Fibroblast of the conjunctiva (primary cell): Measurements from ENCODE around the gene FAM222A.

Experiments used
- DNase-seq: peaks from one replicate; pipeline ENCODE4 v3.0.0-alpha.2; 2010; ENCODE audit warnings: low read depth

The FAM222A gene

DNA sequence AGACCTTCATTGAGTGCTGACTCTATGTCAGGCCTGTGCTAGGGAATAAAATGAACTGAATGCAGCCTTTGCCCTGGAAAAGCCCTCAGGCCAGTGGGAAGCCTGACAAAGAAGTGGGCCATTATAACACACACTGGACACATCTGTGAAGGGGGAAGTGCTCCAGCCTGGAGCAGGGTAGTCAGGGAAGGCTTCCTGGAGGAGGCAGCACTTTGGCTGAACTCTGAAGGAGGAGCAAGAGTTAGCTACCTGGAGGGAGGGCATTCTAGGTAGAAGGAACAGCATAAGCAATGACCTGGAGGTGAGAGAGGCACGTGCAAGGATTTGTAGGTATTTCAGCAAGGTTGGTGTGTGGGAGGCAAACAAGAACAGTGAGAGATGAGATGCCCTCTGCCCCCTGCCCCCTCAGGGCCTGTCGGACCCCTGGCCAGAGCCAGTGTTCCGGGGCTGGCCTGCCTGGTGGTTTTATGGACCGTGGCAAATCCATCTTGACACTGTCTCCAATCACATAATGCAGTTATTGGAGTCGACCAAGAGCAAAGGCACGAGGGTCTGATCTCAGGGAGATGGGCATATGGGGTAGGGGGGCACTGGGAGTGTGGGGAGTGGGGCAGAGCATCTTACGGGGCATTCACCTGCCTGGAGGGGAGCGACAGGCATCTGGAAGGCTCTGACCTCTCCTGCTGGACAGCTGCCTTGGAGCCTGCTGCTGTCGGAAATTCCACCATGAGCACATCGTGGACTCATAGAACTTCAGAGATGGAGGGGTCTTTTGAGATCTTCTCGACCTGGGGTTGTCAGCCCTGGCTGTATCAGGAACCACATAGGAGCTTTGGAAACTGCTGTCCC lies 2.7 kb upstream of the FAM222A start:
- DNase-seq: no peak

DNA sequence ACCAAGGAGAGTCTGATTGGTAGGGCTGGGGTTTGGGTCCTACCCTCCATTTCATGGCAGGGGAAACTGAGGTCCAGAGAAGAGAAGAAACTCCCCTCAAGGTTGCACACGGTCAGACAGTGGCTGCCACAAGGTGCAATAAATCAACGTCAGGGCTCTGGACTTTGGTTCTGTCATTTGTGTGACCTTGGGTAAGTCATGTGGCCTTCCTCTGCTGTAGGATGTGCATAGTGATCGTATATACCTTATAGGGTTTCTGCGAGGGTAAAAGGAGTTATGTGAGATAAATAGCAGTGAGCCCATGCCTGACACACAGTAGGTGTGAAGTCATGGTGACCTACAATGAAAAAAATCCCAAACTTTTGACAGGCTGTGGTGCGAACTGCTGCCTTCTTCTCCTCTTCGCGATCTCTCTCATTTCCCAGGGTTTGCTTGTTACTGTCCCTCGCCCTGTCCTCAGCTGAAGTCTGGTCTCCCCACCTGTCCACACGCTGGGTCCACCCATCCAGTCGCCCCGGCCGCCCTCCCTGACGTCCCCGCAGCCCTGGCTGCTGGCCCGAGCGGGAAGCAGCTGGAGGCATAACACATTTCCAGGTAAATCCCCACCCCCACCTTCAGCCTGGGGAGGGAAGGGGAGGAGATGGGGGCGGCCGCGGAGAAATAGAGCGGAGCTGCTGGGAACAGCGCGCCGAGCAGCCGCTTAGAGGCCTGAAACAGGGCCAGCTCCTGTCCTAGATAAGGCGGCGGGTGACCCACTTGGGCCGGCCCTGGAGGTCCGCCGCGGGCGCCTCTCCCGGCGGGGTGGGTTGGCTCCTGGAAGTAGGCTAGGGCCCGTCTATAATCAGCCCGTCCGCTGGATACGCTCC lies 1.8 kb upstream of the FAM222A start:
- DNase-seq: no peak

DNA sequence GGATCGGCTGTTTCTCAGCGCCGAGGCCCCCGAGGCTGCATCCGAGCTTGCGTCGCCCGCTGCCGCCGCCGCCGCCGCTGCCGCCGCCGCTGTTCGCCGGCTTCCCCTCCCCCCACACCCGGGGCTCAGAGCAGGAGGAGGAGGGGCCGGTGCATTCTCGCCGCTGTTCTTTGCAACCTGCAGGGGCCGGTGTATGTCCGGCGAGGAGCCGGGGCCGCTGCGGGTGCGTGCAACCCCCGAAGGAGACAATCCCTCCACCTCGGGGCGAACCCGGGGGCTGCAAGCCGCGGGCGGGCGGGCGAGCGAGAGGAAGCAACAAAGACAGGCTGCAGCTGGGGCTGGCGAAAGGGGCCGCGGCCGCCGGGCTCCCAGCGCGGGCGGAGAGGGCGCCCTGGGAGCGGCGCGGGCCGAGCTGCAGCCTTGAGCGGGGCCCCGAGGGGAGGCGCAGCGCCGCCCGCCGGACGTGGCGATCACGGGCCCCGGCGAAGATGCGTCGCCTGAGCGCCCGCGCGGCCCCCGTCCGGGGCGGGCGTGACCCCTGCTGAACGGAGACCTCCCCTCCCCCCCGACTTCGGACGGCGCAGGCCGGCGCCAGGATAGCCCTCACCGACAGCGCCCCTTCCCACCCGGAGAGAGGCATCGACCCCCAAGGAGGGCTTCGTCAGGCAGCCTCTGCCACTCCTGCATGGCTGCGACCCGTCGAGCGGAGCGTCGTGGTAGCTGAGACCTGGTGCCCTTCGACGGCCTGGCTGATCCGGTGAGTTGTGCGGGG lies 702 bp downstream of the FAM222A start:
- DNase-seq: no peak

DNA sequence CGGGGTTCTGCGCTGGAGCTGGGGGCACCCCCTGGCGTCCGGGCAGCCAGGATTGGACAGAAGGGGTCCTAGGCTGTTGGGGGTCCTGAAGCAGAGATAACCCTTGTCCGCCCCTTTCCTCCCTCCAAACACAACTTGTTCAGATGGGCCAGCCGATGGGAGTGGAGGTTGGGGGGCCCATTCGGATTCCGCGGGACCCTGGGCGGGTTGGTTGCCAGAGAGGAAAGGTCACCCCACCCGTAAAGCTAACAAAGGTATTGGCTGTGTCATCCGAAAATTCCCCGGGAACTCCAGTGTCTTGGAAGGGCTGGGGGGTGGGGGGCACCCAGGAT lies 1.3 kb downstream of the FAM222A start:
- DNase-seq: no peak

DNA sequence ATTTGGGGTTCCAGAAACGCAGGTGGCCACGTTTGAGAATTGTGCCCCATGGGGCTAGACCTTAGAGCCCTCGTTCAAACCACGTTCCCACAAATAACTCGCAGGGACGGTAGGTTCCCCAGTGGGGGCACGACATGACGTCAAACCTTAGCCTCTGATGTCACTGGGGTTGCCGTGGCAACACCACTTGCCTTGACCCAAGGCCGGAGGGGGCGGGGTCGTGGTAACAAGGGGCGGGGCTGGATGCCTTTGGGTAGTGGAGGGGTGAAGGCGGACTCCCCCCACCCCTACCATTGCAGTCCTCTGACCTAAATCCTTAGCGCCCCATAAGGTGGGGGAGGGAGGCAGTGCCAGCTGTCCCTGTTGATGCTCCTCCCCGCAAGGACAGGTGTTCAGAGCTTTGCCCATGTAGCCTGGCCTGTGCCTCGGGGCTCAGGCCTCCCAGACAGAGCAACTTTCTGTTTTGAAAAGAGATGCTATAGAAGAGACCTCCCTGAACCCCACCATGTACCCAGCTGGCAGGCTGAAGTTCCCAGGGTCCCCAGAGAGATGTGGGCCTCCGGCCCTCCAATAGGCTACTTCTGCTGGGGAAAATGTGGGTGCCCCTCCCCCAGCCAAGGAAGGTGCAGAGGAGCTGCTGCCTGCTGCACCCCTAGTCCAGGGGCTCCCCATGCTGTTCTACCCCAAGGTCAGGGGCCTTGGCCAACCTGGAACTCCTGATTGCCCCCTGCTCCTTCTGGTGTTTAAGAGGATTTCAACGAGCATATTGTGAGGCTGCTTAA lies 1.9 kb downstream of the FAM222A start:
- no peak for DNase-seq

DNA sequence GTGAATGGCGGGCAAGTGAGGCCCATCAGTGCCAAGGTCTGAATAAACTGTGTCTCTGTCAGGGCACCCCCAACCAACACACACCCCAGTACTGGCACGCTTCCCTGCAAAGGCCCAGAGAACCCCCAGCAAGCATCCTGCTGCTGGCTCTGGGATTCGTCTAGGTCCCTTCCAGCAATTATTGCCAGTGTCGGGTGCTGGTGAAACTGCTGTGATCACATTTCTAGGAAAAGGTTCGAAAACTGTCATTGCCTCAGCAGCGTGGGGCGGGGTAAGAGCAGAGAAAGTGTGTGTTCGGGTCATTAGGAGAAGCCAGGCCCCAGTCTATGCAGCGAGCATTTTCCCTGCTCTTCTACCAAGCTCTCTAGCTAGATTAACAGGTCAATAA lies 2.5 kb downstream of the FAM222A start:
- DNase-seq: no peak

DNA sequence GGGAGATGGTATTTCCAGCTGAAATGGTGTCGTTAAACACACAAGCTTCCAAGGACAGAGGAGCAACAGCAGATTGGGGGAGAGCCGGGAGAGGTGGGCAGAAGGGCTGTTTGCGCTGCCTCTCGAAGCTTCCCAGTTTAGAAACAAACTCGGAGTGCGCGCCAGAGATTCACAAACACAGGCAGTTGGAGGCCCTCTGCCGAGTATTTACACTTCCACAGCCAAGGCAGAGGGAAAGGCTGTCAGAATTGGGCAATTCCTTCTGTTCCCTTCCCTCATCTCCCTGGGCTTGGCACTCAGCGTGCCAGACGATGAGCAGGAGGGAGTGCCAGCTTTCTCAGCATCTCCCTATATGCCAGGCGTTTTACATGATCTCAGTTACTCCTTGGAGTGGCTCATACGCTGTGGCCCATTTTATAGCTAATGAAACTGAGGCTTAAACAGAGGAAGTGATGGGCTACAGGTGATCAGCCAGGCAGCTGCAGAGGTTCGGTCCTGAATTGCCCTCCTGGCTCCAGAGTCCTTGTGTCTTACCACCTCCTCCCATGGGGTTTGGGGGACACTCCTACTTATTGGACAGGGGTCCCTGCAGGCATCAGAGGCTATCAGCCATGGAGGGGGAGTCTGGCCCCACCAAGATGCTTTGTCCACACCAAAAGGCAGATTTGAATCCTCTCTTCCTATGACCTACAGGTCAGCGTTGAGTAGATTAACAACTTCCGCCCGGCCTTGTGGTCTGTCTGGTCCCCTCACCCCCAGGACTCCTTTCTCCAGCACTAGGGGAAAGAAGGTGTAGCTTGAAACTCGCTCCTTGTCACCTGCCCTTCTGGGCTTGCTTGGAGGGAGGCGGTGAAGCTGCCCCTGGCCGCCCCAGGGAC lies 3.1 kb downstream of the FAM222A start:
- DNase-seq: no peak

DNA sequence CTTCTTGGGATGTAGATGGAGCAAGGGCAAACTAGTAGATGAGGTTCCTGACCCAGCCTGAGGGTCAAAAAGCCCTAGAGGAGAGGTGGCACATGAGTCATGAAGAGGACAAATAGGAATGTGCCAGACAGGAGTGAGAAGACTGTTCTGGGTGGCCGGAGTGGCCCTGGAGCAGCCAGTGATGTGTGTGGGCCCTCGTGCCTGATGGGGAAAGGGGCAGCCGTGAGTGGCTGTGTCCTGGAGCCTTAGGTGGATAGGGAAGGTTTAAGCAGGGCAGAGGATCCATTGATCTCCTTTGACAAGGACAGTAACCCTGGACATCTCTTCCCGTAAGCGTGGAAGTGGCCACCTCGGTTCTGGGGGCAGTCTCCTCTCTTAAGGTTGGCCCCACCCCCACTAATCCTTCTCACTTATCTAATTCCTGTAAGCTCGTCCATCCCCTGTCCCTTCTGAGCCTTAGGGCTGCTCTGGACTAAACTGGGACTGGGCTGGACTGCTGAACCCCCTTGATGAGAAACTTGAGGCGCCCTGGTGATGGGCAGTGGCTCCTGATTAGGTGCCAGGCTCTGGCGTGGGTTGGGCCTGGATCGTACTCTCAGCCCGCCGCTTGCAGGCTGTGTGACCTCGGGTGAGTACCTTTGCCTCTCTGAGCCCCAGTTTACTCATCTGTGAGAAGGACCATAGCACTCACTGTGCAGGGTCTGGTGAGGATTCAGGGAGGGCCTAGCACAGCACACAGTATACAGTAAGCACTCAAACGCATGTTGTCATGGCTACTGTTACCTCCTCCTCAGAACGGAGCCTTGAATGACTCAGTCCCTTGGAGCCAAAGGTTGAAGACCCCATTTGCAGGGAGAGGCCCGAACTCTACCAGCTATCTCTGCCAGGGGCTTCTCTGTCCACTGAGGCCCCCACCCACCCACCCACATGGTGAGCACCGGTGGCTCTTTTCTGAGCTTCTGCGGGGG lies 4.0 kb downstream of the FAM222A start:
- no peak for DNase-seq

DNA sequence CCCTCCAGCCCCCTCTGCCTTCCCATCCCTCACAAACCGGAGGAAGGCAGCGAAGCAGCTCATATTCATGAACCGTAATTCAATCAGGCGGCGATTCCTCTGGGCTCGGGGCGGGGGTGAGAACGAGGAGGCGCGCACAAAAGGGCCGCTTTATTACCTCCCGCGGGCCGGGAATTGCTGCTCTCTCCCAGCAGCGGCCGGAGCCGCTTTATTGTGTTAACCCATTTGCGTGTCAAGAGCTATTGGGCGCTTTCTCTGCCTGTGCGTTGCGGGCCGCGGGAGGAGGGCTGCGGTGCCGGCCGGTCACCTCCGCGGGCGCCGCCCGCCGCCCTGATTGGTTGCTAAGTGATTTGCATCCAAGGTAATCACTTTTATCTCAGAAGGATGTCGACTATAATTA lies 4.8 kb downstream of the FAM222A start:
- DNase-seq: no peak

DNA sequence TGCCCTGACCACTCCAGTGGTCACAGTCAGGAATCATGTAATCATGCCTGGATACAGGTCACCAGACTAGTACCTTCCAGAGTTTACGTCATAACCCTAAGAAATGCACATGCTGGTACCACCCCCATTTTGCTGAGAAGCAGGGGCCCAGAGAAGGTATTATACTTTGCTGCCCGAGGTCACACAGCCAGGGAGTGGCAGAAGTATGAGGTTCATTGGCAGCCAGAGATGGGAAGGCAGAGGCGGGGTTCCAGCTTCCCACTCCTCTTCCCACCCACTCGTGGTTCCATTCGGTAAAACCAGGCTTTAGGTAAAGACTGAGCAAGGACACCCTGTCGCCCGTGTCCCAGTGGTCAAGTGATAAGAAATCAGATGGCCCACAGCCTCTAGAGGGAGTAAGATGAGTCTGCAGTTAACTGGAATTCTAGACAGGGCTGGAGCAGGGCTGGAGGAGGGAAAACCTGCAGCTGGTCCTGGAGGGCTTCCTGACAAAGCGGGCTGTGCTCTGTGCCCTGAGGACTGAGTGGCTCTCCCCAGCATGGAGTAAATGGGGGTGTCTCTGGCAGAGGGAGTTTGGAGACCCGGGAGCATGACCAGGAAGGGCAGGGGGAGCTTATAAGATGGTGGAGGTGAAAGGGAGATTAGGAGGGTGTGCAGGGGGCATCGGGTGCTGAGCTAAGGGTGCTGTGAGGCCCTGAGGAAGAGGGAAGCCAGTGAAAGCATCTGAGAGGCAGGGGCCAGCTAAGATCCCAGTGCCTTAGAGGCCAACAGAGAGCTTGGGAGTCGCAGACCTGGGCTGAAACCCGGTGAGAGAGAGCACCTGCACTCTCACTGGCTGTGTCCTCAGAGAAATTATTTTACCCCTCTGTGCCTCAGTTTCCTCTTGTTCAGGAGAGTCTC lies 5.7 kb downstream of the FAM222A start:
- no peak for DNase-seq

DNA sequence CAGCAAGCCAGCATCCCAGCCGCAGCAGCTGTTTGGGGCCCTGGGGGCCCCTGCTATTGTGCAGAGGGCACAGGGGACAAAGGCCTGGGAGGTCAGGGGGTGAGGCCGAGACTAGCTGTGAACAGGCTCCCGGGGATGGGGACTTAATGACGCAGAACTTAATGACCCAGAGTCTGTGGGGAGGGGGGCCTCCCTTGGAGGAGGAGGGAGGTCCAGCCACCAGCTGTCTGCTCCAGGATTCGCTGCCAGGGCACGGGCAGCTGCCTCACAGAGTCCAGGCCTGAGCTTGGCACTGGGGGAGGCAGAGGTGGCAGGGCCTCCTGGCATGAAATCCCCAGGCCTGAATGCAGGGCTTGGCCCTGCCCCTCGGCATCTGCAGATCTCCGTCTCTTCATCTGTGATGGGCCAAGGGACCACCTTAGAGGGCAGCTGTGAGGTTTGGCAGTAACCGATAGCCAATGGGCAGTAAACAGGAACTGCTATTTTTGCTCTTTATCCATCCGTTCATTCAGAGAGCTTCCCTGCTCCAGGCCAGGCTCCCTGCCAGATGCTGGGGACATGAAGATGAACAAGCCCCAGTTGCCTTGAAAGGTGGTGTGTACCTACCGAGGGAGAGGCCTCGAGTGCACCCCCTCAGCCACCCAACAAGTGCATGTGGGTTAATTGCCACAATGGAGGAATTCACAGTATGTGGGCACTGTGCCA lies 6.7 kb downstream of the FAM222A start:
- no peak for DNase-seq

DNA sequence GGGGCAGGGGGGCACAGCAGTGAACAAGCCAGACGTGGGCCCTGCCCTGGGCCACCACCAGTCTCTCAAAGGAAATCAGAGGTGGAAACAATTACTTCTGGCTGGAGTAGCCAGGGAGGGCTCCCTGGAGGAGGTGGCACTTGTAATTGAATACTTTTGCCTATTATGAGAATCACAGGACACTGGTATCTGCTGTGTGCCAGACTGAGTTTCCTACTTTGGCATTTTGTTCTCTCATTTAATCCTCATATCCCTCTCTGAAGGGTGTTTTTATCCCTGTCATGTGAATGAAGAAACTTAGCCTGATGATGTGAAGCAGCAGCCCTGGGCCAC lies 7.2 kb downstream of the FAM222A start:
- DNase-seq: no peak

DNA sequence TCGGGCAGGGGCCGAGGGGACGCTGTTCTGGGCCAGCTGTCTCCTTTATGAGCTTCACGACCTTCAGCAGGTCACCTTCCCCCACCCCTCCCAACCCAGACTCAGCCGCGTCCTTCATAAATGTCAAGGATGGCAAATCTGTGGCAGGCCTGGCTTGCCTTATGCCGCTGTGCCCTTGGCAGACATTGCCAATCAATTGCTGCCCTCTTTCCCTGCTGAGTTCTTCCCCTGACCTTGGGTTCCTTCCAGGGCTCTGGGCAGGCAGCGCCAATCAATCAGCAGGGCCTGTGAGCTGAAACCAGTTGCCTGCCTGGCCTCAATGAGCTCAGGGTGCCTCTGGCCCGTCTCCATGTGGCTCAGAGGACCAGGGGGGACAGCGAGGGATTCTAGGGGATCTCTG lies 7.7 kb downstream of the FAM222A start:
- DNase-seq: no peak

DNA sequence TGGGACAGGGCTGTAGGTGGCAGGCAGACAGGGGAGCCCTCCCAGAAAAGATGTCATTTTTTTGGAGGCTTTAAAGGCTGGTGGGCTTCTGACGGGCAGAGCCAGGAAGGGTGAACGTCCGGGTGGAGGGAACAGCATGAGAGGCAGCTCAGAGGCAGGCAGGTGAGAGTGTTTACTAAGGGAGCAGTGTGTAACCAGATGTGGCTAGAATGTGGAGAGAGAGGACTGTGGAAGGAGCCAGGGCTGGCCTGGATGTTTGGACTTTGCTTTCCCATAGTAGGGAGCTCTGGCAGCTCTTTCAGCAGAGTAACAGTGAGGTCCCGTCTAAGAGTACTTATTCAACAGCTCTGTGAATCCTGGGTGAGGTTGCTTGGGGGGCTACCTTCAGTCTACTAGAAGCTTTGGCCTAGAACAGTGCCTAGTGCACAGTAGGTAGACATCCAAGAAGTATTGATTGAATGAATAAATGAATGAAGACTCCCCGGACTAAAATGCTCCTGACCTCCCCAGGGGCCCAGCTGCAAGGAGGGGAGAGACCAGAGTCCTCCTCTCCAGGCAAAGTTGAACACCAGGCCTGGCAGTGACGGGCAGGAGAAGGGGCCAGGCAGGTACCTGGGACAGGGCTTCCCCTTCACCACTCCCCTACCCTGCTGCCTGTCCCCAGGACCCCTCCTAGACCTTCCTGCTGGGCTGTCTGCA lies 8.5 kb downstream of the FAM222A start:
- DNase-seq: no peak

DNA sequence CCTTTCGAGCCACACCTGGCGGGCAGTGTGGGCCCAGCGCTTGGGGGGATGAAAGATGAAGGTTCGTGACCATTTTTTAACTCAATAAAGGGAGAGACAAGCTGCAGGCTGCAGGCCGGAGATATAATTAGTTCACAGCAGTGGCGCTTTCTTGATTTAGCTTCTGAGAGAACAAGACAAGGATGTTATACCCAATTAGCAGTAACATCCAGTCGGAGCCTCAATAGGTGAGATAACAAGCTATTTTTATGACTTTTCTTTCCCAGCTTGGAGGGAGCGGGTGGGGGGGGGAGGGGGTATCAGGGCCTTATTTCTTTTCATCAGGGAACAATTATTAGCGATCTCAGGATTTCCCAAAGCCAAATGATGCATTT lies 9.1 kb downstream of the FAM222A start:
- no peak for DNase-seq

DNA sequence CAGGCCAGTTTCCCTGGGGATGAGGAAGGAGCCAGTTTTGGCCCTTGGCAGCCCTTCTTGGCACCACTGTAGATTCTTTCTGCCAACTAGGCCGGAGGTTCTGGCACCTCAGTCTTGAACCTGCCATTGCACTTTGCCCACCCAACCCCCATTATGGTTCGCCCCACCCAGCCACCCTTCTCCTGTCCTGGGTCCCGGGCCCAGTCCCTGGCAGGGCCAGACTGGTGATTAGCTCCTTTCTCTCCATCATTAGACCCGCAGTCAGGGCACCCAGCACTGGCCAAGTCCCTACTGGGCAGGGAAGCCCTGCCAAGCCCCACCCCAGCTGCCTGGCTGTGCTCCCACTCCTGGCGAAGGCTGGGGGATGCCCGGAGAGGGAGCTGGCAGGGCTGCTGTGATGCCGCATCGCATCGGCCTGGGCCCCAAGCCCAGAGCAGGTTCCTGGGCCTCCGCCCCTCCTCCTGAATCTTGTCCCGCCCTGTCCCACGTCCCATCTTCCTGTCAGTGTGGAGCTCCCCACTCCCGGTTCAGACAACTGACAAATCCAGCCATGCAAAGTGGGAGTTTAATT lies 9.8 kb downstream of the FAM222A start:
- DNase-seq: no peak

DNA sequence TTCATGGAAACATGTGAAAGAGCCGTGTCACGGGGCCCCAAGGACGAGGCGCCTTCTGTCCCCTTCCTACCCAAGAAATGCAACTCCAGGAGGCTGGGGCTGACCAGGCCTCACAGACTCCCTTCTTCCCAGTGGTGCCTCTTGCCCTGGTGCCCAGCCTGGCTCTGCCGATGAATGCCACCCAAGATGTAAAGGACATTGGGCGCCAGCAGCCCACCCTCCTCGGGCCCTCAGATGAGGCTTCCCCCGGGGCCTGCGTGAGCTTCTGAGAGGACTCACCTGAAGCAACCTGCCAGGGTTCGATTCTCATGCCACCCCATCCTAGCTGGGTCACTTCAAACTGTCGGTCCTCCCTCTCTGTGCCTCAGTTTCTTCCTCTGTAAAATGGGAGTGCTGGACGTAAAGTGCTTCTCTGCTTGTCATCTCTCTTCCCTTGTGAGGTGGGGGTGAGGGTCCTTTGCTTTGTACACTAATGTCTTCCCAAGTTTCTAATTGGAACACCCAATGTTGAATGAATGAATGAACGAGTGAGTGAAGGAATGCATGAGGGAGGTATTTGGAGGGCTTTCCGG lies 10.8 kb downstream of the FAM222A start:
- DNase-seq: no peak
